ENCODE results near the gene OSBP2.
"Not testable (repeated sequence)": the region's sequence is repeated elsewhere in the genome, so short reads cannot be mapped to it uniquely, and the experiment has no call there.

DNA sequence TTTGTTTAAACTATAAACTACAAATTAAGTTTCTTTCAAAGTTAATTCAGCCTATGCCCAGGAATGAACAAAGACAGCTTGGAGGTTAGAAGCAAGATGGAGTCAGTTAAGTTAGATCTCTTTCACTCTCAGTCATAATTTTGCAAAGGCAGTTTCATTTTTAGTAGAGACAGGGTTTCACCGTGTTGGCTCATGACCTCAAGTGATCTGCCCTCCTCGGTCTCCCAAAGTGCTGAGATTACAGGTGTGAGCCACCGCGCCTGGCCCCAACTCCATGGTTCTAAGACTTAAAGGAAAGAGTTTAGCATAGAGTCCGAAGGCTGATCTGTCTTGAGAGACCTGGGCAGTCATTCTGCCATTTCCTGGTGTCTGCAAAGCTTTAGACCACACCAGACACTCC is 45.8 kb downstream of the OSBP2 start:
- TF ChIP-seq CTCF, POLR2A (IDR thresholded peaks at IDR 0.05): not testable (repeated sequence)

Measured in right lobe of liver (tissue), 4 donors.